Upper lobe of right lung (tissue), 1 donor: Measurements from ENCODE around the gene KBTBD2. TPM values are rescaled to one million over a fixed set of nuclear protein-coding genes. Genes with fewer than 3 reads are reported as not detected.
A peak's percentile ranks its signal among the peaks of the same experiment; 100 is the strongest.
"Not testable (repeated sequence)": the region's sequence is repeated elsewhere in the genome, so short reads cannot be mapped to it uniquely, and the experiment has no call there.

Experiments used
- ATAC-seq: fragments of 200-7000 bp; cut with Tn5 transposase; one replicate; pipeline ENCODE4 v1.9.1; 2020; ENCODE audit warnings: mild to moderate bottlenecking, moderate library complexity
- DNase-seq: peaks from one replicate; pipeline ENCODE4 v3.0.0-alpha.2; 2020
- H3K27ac ChIP-seq: fragments of 200-600 bp; one replicate; pipeline ENCODE4 v1.8.0; 2022
- H3K27me3 ChIP-seq: fragments of 200-600 bp; one replicate; pipeline ENCODE4 v1.8.0; 2022; ENCODE audit warnings: mild to moderate bottlenecking
- H3K36me3 ChIP-seq: fragments of 200-600 bp; one replicate; pipeline ENCODE4 v1.8.0; 2022
- H3K4me1 ChIP-seq: fragments of 200-600 bp; one replicate; pipeline ENCODE4 v1.8.0; 2022
- H3K4me3 ChIP-seq: fragments of 200-600 bp; one replicate; pipeline ENCODE4 v1.8.0; 2022; ENCODE audit warnings: mild to moderate bottlenecking
- H3K9me3 ChIP-seq: fragments of 200-600 bp; one replicate; pipeline ENCODE4 v1.8.0; 2022
- intact Hi-C: fragments of 100-400 bp; cut with DNase I; formaldehyde crosslinking; loops from one replicate; pipeline ENCODE4 v1.11.0; 2022
- total RNA-seq: library from RNA; stranded (reverse); fragmentation: NEBNext Ultra II Directional; extraction: Animal tissue kit (Norgen Biotek cat#: 25700); gene quantifications from one replicate; pipeline ENCODE4 v1.2.1, GENCODE V29; 2021
- TF ChIP-seq, protein P1 (sequence below): fragments of 200-600 bp; IDR thresholded peaks from one replicate; pipeline ENCODE4 v1.8.0; 2022; ENCODE audit warnings: antibody characterized with exemption
- donor health status: DM: no; HTN: yes; CAD: no; lungs with severe emphysema.

Gene KBTBD2
- total RNA-seq, 1 donor from 2014 or later: 44.7 TPM

DNA sequence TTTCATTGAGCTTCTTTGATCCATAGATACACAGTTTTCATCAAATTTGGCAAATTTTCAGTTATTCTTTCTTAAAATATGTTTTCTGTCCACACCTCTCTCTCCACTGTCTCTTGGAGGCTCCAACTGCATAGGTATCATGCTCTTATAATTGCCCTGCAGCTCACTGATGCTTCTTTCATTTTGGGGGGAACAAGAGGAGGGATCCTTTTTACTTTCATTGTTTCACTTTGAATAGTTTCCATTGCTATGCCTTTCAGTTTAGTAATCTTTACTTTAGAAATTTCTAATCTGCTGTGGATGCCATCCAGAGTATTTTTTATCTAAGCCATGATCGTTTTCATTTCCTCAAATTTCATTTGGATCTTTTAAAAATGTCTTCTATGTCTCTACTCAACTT is 32.9 kb downstream of the KBTBD2 start:
- Histone ChIP-seq H3K4me1 (peaks cover 5% of the 10 kb centered on the region), H3K36me3 (no peaks in the 10 kb centered on the region), H3K9me3 (no peaks in the 10 kb centered on the region), H3K4me3 (no peak overlapping the region), H3K27me3 (no peaks in the 10 kb centered on the region), H3K27ac (no peak overlapping the region)
- DNase-seq (no peak), ATAC-seq (no peak)
- TF ChIP-seq, protein P1, sequence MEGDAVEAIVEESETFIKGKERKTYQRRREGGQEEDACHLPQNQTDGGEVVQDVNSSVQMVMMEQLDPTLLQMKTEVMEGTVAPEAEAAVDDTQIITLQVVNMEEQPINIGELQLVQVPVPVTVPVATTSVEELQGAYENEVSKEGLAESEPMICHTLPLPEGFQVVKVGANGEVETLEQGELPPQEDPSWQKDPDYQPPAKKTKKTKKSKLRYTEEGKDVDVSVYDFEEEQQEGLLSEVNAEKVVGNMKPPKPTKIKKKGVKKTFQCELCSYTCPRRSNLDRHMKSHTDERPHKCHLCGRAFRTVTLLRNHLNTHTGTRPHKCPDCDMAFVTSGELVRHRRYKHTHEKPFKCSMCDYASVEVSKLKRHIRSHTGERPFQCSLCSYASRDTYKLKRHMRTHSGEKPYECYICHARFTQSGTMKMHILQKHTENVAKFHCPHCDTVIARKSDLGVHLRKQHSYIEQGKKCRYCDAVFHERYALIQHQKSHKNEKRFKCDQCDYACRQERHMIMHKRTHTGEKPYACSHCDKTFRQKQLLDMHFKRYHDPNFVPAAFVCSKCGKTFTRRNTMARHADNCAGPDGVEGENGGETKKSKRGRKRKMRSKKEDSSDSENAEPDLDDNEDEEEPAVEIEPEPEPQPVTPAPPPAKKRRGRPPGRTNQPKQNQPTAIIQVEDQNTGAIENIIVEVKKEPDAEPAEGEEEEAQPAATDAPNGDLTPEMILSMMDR: no peak
- intact Hi-C loops: no loop called here

DNA sequence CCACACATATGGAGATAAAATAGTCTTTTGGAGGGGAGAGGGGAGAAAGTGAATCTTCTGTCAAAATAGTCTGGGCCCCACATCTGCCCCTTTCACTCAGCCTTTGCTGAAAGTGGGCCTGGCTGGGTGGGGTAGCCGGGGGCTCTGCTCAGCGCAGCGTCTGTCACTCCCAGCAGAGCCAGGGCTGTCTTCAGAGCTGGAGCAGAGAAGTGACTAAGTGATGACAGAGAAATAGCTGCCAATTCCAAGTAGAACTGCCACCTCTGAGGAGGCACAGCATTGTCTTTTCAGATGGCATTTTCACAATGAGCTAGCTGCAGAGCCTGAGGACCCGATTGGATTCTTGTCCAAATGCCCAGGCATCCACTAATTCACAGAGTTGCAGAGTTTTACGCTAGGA is 34.5 kb downstream of the KBTBD2 start:
- intact Hi-C loops: not testable (repeated sequence)

DNA sequence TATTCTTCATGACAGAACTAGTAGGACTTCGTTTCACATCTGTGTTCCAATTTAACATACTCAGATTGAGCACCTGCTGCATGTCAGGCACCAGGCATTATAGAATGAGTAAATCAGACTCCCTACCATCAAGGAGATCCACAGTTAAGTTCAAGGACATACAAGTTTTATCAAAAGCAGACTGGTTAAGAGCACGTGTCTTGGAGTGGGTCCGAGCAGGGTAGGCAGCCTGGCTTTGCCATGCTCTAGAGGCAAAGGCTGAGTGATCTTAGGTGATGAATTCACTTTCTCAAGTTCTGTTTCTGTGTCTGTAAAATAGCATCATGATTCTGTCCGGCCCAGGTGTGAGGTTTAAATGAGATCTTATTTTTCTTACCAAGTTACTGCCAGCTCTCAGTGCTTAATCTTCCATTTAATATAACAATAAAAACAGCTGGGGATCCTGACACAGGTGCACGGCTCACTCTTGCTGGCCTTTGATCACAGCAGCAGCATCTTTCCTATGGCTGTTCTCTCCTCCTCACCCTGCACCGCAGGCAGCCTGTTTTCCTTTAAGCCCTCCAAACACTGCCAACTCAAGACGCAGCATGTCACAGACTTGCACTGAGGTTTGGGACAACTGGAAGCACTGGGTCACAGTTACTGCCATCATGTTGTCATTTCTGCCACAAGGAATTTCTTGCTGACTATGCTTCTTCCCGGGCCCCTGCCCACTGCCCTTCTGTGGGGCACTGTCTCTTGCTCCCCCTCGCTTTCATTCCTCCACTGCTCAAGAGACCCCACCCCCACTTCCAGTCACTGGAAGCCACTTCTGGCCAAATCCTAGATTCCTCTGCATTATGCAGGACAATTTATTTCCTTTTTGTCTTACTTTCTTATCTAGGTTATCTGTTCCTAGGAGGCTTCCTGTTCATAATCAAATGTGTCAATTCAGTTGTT is 35.5 kb downstream of the KBTBD2 start:
- H3K9me3 ChIP-seq, ATAC-seq, intact Hi-C loops, H3K4me1 ChIP-seq, H3K27ac ChIP-seq, H3K4me3 ChIP-seq, H3K36me3 ChIP-seq, DNase-seq, H3K27me3 ChIP-seq: not testable (repeated sequence)

More for the DNA sequence above, 34.5 kb downstream of the KBTBD2 start:
- H3K4me3 ChIP-seq, ATAC-seq, H3K27ac ChIP-seq, DNase-seq, H3K36me3 ChIP-seq, H3K9me3 ChIP-seq, H3K27me3 ChIP-seq, H3K4me1 ChIP-seq: not testable (repeated sequence)

DNA sequence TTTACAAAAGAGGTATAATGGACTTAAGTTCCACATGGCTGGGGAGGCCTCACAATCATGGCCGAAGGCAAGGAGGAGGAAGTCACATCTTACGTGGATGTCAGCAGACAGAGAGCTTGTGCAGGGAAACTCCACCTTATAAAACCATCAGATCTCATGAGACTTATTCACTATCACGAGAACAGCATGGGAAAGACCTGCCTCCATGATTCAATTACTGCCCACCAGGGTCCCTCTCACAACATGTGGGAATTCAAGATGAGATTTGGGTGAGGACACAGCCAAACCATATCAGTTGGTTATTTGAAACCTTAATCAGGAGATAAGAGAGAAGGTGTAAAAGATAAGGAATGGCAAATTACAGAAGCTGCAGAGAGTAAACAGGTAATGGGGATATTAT is 40.9 kb downstream of the KBTBD2 start:
- H3K4me1 ChIP-seq, H3K27me3 ChIP-seq, H3K9me3 ChIP-seq, DNase-seq, H3K27ac ChIP-seq, H3K36me3 ChIP-seq, ATAC-seq, intact Hi-C loops, H3K4me3 ChIP-seq: not testable (repeated sequence)

DNA sequence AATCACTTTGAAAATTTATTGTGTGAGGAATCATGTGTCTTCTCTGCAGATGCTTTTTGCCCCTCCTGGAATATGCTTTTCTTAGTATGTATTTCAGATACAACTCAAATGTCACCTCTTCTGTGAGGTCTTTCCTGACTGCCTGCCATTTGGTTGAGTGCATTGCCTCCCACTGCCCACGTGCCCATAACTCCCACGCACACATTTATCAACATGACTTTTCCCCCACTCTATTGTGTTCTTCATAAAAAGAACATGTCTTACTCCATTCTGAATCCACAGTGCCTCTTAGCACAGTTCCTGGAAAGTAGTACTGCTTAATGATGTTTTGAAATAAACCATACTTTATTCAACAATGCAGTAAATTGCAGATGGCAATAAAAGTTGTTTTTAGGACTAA is 42.9 kb downstream of the KBTBD2 start:
- not testable (repeated sequence) for H3K4me3 ChIP-seq, H3K4me1 ChIP-seq, H3K27me3 ChIP-seq, H3K27ac ChIP-seq, H3K9me3 ChIP-seq, DNase-seq, H3K36me3 ChIP-seq
- intact Hi-C loops: loop anchor here (10.0 kb wide), 1 partner anchor 76 kb away; no protein-coding TSS in a partner anchor
- peak; percentile 39 for ATAC-seq

DNA sequence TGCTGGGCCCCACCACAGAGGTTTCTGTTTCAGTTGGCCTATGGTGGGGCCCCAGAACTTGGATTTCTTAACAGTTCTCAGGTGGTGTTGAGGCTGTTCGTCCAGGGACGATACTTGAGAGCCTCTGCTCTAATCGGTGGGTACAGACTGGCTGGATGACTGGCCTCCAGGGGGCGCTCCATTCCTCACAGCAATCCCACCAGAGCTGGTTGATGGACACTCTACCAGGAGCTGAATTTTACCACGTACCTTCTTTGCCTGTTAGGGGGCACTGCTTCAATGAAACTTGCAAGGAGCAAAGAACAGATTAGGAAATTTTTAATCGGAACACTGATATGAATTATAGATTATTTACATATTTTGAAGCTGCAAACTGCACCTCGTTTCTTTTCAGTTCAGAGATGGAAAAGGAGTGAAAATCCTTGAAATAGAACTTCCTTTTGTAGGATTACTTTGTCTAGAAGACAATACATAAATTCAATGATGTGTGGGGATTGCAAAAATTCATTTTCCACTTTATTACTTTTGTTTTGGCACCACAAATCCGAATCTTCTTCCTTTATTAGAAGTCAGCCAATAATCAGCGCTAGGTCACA is 44.8 kb downstream of the KBTBD2 start:
- no peak overlapping the region for H3K4me3 ChIP-seq
- ATAC-seq: peak; percentile 100
- H3K27me3 ChIP-seq: no peaks in the 10 kb centered on the region
- peak; percentile 93 for DNase-seq
- H3K27ac ChIP-seq: no peak overlapping the region
- no peaks in the 10 kb centered on the region for H3K36me3 ChIP-seq
- H3K4me1 ChIP-seq: peaks cover 4% of the 10 kb centered on the region
- intact Hi-C loops: loop anchor here (10.0 kb wide), 1 partner anchor 78 kb away; no protein-coding TSS in a partner anchor
- no peaks in the 10 kb centered on the region for H3K9me3 ChIP-seq
- TF ChIP-seq, protein P1: peak; percentile 92

DNA sequence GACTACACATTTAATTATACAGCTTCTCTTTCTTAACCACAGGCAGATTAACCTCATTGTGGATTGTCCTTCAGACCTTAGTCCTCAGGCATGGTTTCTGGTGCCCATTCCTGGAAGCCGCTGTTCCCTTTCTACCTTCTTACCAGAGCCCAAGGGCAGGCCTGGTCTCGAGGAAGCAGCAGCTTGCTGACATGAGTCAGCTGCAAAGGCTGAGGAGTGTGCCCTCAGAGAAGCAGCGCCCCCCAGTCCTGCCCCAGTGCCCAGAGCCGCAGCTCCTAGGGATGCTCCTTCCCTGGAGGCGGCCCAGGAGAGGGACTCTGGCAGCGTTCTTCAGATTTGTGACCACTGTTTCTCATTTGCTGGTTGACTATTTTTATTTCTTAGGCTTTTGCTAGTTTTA is 46.8 kb downstream of the KBTBD2 start:
- not testable (repeated sequence) for H3K27ac ChIP-seq, H3K4me1 ChIP-seq, ATAC-seq, DNase-seq, H3K9me3 ChIP-seq, H3K4me3 ChIP-seq, H3K36me3 ChIP-seq, H3K27me3 ChIP-seq
- intact Hi-C loops: loop anchor here (10.0 kb wide), 1 partner anchor 80 kb away; no protein-coding TSS in a partner anchor

DNA sequence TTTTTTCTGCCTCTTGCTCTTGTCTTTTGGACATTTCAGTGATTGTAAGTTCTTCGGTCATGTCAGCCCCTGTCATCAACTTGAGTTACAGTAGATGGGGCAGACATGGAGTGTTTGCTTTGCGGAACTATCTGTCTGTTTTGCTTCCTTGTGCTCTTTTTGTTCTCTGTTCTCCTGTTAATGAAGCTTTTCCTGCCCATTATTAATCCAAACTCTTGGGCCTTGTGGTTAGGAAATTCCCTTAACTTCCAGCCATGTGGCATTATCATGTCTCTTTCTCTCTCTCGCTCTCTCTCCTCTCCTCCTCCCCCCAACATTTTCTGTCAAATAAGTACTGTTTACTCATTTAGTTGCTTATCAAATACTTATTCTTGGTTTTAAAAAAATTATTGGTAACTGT is 47.8 kb downstream of the KBTBD2 start:
- not testable (repeated sequence) for DNase-seq, ATAC-seq, H3K27me3 ChIP-seq, H3K27ac ChIP-seq, H3K9me3 ChIP-seq, H3K4me3 ChIP-seq, H3K36me3 ChIP-seq, H3K4me1 ChIP-seq
- intact Hi-C loops: loop anchor here (10.0 kb wide), 1 partner anchor 81 kb away; no protein-coding TSS in a partner anchor

DNA sequence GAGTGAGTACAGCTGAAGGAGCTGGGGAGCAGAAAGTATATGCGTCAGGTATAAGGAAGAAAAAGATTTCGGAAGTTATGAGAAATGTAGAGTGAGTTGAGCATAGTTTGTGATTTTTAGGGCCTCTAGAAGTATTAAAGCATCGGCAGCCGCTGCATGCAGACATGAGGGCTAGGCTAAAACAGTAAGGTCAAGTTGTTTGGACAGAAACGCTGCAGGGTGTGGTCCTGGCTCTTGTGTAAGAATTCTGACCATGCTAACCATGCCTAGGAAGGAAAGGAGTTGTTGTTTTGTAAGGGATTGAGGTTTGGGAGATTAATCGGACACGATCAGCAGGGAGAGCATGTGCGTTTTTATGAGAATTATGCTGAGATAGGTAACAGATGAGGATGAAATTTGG is 51.7 kb downstream of the KBTBD2 start:
- DNase-seq, H3K36me3 ChIP-seq, H3K27me3 ChIP-seq, H3K4me3 ChIP-seq, H3K27ac ChIP-seq, ATAC-seq, H3K9me3 ChIP-seq, H3K4me1 ChIP-seq: not testable (repeated sequence)
- intact Hi-C loops: loop anchor here (10.0 kb wide), 1 partner anchor 85 kb away; no protein-coding TSS in a partner anchor

DNA sequence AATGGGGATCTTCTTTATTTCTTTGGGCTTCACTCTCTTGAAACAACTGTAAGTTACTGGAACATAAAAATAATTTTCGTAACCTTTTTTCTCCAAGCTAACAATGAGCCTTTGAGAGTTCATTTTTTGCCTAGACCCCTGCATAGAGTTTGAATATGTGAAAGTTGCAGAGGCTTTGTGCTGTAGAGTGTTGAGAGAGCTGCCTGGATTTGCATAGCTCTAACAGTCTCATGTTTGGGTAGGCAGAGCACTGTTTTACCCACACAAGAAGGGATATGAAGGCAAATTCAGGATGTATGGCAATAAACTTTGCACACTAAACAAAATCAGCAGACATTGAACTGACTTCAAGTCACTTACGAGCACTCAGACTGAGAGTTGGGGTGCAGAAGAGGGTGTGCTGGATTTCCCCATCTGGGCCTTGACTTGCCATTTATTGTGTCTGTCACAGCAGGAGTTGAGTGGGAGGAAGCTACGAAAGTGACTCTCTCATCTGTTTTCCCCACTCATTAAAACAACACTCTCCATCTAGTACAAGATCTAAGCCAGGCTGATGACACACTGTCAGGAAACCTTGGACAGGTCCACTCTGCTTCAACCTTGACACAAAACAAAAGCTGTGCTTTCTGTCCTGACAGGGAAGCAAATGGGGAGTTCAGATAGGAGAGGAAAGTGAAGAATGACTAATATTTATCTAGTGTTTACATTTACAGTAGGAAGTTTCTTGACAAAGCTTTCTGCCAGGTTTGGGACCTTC is 62.4 kb downstream of the KBTBD2 start:
- intact Hi-C loops, H3K9me3 ChIP-seq, H3K4me3 ChIP-seq, ATAC-seq, H3K27ac ChIP-seq, H3K27me3 ChIP-seq, H3K4me1 ChIP-seq, DNase-seq, H3K36me3 ChIP-seq: not testable (repeated sequence)
